GM12878 (cell line): ENCODE data around the gene ITGA5. TPM values are rescaled to one million over a fixed set of nuclear protein-coding genes. Genes with fewer than 3 reads are reported as not detected.

Source experiments
- CBX3 ChIP-seq: fragments of 200-600 bp; sonication (generic); IDR thresholded peaks from 2 replicates; pipeline ENCODE4 v1.6.1; 2016; ENCODE audit warnings: low read depth, borderline replicate concordance
- CUX1 ChIP-seq: IDR thresholded peaks from 2 replicates; pipeline ENCODE4 v1.6.1; 2012; ENCODE audit warnings: improper control_type of control experiment, low read depth, low read length; ENCODE audit not compliant: insufficient replicate concordance
- E4F1 ChIP-seq: fragments of 450-650 bp; IDR thresholded peaks from 2 replicates; pipeline ENCODE4 v1.6.1; 2018; ENCODE audit warnings: borderline replicate concordance, mild to moderate bottlenecking; ENCODE audit not compliant: partially characterized antibody
- EGR1 ChIP-seq, 2 experiments: IDR thresholded peaks; 1 replicate in 1 of 2; 2 replicates in 1 of 2; pipeline ENCODE4 v1.6.1; 2011 to 2012; ENCODE audit warnings: low read depth in 2 of 2, low read length in 2 of 2, borderline replicate concordance in 1 of 2, mild to moderate bottlenecking in 1 of 2, moderate library complexity in 1 of 2
- HDGF ChIP-seq: fragments of 450-650 bp; IDR thresholded peaks from 2 replicates; pipeline ENCODE4 v1.6.1; 2016; ENCODE audit warnings: antibody characterized with exemption
- NFYB ChIP-seq: IDR thresholded peaks from 2 replicates; pipeline ENCODE4 v1.6.1; 2011; ENCODE audit warnings: low read depth, mild to moderate bottlenecking, low read length, improper control_type of control experiment, moderate library complexity; ENCODE audit not compliant: insufficient read depth
- SREBF1 ChIP-seq: IDR thresholded peaks from 2 replicates; pipeline ENCODE4 v1.6.1; 2012; ENCODE audit warnings: mild to moderate bottlenecking, low read length
- polyA plus RNA-seq, 11 experiments: library from polyadenylated mRNA; depleted of rRNA in 4 of 11; unstranded in 6 of 11; stranded (reverse) in 5 of 11; fragments of >200 nt; fragmentation: Nextera tagmentation in 4 of 11; fragmentation: Illumina TruSeq in 1 of 11; extraction: Ambion mirVana in 4 of 11; extraction: Trizol in 1 of 11; gene quantifications; 1 replicate in 1 of 11; 2 replicates in 10 of 11; pipeline versions ENCODE4 v1.2.1 to v1.2.3, GENCODE V29; 2011 to 2016; ENCODE audit warnings: inconsistent platforms in 2 of 11, missing spikeins in 2 of 11, low read depth in 1 of 11
- total RNA-seq, 4 experiments: library from RNA; depleted of rRNA in 3 of 4; stranded (reverse); fragments of >200 nt in 3 of 4; fragmentation: Illumina TruSeq in 1 of 4; extraction: Trizol in 1 of 4; gene quantifications; 2 replicates each; pipeline versions ENCODE4 v1.2.1 to v1.2.3, GENCODE V29; 2013 to 2021
- TF ChIP-seq, protein P1 (sequence below): IDR thresholded peaks from 2 replicates; pipeline ENCODE4 v1.6.1; 2011; ENCODE audit warnings: mild to moderate bottlenecking, low read depth, low read length, moderate library complexity; ENCODE audit not compliant: insufficient replicate concordance
- TF ChIP-seq, protein P2 (sequence below): fragments of 450-650 bp; IDR thresholded peaks from 2 replicates; pipeline ENCODE4 v1.6.1; 2017; ENCODE audit warnings: mild to moderate bottlenecking, moderate library complexity

ITGA5 gene
- total and polyA plus RNA-seq, 10 of the 15 experiments (the other 5 are each of a cell fraction or from before 2014, with no cell fraction given) = 0.15 to 22.5 (median 0.61) TPM

DNA sequence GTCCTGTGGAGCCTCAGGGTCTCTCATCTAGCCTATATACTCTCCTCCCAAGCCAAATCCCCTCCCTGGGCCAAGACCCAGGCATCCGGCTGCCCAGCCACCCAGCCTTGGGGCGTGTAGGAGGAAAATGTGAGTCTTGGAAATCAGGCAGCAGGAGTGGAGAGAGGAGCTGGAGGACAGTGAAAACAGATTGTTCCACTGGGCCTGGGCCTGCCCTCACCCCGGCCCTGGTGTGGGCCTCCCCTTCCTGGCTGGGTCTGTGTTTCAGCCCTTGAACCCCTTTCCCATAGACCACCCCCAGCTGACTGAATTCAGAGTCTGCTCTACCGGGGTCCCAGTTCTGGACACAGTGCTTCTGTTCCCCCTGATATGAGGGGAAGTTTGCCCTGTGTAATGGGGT lies 6.7 kb downstream of the ITGA5 start (continued):
- TF ChIP-seq, protein P1, sequence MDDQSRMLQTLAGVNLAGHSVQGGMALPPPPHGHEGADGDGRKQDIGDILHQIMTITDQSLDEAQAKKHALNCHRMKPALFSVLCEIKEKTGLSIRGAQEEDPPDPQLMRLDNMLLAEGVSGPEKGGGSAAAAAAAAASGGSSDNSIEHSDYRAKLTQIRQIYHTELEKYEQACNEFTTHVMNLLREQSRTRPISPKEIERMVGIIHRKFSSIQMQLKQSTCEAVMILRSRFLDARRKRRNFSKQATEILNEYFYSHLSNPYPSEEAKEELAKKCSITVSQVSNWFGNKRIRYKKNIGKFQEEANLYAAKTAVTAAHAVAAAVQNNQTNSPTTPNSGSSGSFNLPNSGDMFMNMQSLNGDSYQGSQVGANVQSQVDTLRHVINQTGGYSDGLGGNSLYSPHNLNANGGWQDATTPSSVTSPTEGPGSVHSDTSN = no peak
- TF ChIP-seq E4F1 = no peak
- no peak for TF ChIP-seq SREBF1
- TF ChIP-seq CBX3 = no peak
- TF ChIP-seq, protein P2, sequence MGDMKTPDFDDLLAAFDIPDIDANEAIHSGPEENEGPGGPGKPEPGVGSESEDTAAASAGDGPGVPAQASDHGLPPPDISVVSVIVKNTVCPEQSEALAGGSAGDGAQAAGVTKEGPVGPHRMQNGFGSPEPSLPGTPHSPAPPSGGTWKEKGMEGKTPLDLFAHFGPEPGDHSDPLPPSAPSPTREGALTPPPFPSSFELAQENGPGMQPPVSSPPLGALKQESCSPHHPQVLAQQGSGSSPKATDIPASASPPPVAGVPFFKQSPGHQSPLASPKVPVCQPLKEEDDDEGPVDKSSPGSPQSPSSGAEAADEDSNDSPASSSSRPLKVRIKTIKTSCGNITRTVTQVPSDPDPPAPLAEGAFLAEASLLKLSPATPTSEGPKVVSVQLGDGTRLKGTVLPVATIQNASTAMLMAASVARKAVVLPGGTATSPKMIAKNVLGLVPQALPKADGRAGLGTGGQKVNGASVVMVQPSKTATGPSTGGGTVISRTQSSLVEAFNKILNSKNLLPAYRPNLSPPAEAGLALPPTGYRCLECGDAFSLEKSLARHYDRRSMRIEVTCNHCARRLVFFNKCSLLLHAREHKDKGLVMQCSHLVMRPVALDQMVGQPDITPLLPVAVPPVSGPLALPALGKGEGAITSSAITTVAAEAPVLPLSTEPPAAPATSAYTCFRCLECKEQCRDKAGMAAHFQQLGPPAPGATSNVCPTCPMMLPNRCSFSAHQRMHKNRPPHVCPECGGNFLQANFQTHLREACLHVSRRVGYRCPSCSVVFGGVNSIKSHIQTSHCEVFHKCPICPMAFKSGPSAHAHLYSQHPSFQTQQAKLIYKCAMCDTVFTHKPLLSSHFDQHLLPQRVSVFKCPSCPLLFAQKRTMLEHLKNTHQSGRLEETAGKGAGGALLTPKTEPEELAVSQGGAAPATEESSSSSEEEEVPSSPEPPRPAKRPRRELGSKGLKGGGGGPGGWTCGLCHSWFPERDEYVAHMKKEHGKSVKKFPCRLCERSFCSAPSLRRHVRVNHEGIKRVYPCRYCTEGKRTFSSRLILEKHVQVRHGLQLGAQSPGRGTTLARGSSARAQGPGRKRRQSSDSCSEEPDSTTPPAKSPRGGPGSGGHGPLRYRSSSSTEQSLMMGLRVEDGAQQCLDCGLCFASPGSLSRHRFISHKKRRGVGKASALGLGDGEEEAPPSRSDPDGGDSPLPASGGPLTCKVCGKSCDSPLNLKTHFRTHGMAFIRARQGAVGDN = no peak
- TF ChIP-seq NFYB = no peak
- no peak for TF ChIP-seq EGR1 (IDR thresholded peaks at IDR 0.05; ENCODE audit: borderline replicate concordance in 1 of 2, low read depth in 2 of 2, low read length in 2 of 2)
- no peak for TF ChIP-seq HDGF
- TF ChIP-seq CUX1 = no peak
